Measurements from ENCODE around the gene TRIM2. TPM values are rescaled to one million over a fixed set of nuclear protein-coding genes. Genes with fewer than 3 reads are reported as not detected.

TRIM2 gene
- total RNA-seq, 2 experiments from 2014 or later, result 1.7 to 2.9 TPM

GRCh38 chr4:153170407-153170806 lies 33.8 kb upstream of the TRIM2 start:
- Mint-ChIP-seq H3K9me3 (no peaks in the 10 kb centered on the region), H3K27me3 (peaks cover 4% of the 10 kb centered on the region), H3K4me3 (no peak overlapping the region), H3K27ac (no peak overlapping the region), H3K36me3 (no peaks in the 10 kb centered on the region), H3K4me1 (ENCODE audit: low read depth) (no peaks in the 10 kb centered on the region)
- ChIA-PET POLR2A (no interaction called here), CTCF (interaction anchor here (0.7 to 1.7 kb wide), 3 partner anchors 11 to 29 kb away, joined by 3 to 6 read pairs (median 4); no protein-coding TSS in a partner anchor)
- no peak for DNase-seq
- intact Hi-C loops (cut with micrococcal nuclease), result no loop called here

- intact Hi-C loops (cut with micrococcal nuclease), result no loop called here
- H3K4me1 Mint-ChIP-seq (ENCODE audit: low read depth), result no peaks in the 10 kb centered on the region
- ChIA-PET POLR2A (no interaction called here), CTCF (no interaction called here)
- H3K27ac Mint-ChIP-seq, result no peak overlapping the region
- H3K27me3 Mint-ChIP-seq, result peaks cover 2% of the 10 kb centered on the region
- H3K36me3 Mint-ChIP-seq, result no peaks in the 10 kb centered on the region
- no peak overlapping the region for H3K4me3 Mint-ChIP-seq
- H3K9me3 Mint-ChIP-seq, result no peaks in the 10 kb centered on the region
- DNase-seq, result no peak
Measured at GRCh38 chr4:153174821-153175567, 29.2 kb upstream of the TRIM2 start.

DNA sequence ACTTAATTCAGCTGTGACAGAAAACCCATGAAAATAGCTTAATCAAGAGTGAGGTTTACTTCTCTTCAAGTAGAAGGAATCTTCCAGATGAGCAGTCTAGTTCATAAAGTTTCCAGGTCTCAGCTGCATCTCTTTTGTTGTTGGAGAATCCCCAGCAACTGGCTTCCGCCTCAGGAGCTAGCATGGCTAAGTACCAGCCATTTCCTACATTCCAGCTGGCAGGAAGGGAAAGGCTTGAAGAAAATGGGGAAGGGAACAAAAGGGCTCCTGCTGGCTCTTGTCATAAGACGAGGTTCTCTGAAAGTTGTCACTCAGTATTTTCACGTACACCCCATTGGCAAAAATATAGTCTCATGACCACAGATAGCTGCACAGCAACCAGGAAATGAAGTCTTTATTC lies 27.3 kb upstream of the TRIM2 start:
- Mint-ChIP-seq H3K9me3 (no peaks in the 10 kb centered on the region), H3K4me3 (no peak overlapping the region), H3K27me3 (no peaks in the 10 kb centered on the region), H3K27ac (no peak overlapping the region), H3K4me1 (ENCODE audit: low read depth) (no peaks in the 10 kb centered on the region), H3K36me3 (no peaks in the 10 kb centered on the region)
- CTCF ChIA-PET, result no interaction called here
- intact Hi-C loops (cut with micrococcal nuclease), result no loop called here
- no peak for DNase-seq
- POLR2A ChIA-PET, result no interaction called here

GRCh38 chr4:153177841-153178240 lies 26.4 kb upstream of the TRIM2 start:
- no peaks in the 10 kb centered on the region for H3K4me1 Mint-ChIP-seq (ENCODE audit: low read depth)
- H3K36me3 Mint-ChIP-seq, result no peaks in the 10 kb centered on the region
- no peak overlapping the region for H3K4me3 Mint-ChIP-seq
- no peaks in the 10 kb centered on the region for H3K27me3 Mint-ChIP-seq
- DNase-seq, result no peak
- no peaks in the 10 kb centered on the region for H3K9me3 Mint-ChIP-seq
- ChIA-PET POLR2A (no interaction called here), CTCF (no interaction called here)
- intact Hi-C loops (cut with micrococcal nuclease), result no loop called here
- H3K27ac Mint-ChIP-seq, result no peak overlapping the region

DNA sequence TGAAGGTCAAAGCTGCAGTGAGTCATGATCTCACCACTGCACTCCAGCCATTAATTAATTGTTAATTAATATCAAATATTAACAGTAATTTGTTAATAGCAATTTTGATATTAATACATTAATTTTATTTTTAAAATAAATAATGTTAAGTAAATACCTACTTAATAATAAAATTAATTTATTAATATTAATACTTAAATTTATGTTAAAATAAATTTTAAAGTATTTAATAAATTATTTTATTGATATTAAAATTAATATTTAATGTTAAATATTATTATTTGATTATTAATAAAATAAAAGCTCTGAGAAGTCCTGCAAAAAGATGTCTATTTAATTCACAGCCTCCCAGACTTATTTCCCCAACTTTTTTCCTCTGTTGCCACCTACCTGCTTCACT lies 25.1 kb upstream of the TRIM2 start:
- intact Hi-C loops (cut with micrococcal nuclease), result no loop called here
- Mint-ChIP-seq H3K4me1 (ENCODE audit: low read depth) (peaks cover 1% of the 10 kb centered on the region), H3K36me3 (no peaks in the 10 kb centered on the region), H3K27ac (no peak overlapping the region), H3K9me3 (no peaks in the 10 kb centered on the region), H3K27me3 (no peaks in the 10 kb centered on the region), H3K4me3 (no peak overlapping the region)
- POLR2A ChIA-PET, result no interaction called here
- DNase-seq, result no peak
- CTCF ChIA-PET, result interaction anchor here (0.7 to 1.5 kb wide), 3 partner anchors 23 to 139 kb away, joined by 3 to 4 read pairs (median 3); no protein-coding TSS in a partner anchor

GRCh38 chr4:153181293-153181692 lies 22.9 kb upstream of the TRIM2 start:
- H3K4me3 Mint-ChIP-seq, result no peak overlapping the region
- H3K9me3 Mint-ChIP-seq, result no peaks in the 10 kb centered on the region
- no peak for DNase-seq
- H3K36me3 Mint-ChIP-seq, result no peaks in the 10 kb centered on the region
- ChIA-PET CTCF (no interaction called here), POLR2A (no interaction called here)
- peaks cover 2% of the 10 kb centered on the region for H3K4me1 Mint-ChIP-seq (ENCODE audit: low read depth)
- intact Hi-C loops (cut with micrococcal nuclease), result no loop called here
- H3K27ac Mint-ChIP-seq, result no peak overlapping the region
- no peaks in the 10 kb centered on the region for H3K27me3 Mint-ChIP-seq

- Mint-ChIP-seq H3K9me3 (no peaks in the 10 kb centered on the region), H3K4me1 (ENCODE audit: low read depth) (peaks cover 2% of the 10 kb centered on the region), H3K36me3 (no peaks in the 10 kb centered on the region), H3K27ac (no peak overlapping the region), H3K4me3 (no peak overlapping the region), H3K27me3 (no peaks in the 10 kb centered on the region)
- intact Hi-C loops (cut with micrococcal nuclease), result no loop called here
- DNase-seq, result no peak
- POLR2A ChIA-PET, result no interaction called here
- CTCF ChIA-PET, result no interaction called here
Measured at GRCh38 chr4:153181700-153182099, 22.5 kb upstream of the TRIM2 start.

DNA sequence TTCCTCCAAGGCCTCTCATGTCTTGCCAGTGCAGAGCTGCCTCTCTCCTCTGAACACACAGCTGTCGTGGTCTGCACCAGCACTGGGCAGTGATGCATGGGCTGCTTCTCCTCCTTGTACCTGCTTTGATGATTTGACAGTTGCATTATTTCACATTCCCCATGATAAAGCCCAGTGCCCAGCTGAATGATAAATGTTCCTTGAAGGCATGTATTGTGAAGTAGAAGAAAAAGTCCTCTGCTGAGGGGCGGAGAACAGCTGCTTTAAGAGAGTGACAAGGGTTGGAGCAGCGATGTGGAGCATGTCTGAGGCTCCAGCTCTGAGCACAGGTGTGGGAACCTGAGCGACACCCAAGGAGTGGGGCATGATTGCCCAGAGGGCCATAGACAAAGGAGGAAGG lies 21.1 kb upstream of the TRIM2 start:
- POLR2A ChIA-PET, result no interaction called here

GRCh38 chr4:153185331-153185852 lies 18.9 kb upstream of the TRIM2 start:
- Mint-ChIP-seq H3K4me3 (no peak overlapping the region), H3K27ac (no peak overlapping the region), H3K4me1 (ENCODE audit: low read depth) (peaks cover 2% of the 10 kb centered on the region), H3K27me3 (no peaks in the 10 kb centered on the region), H3K9me3 (no peaks in the 10 kb centered on the region), H3K36me3 (no peaks in the 10 kb centered on the region)
- ChIA-PET CTCF (no interaction called here), POLR2A (no interaction called here)
- intact Hi-C loops (cut with micrococcal nuclease), result no loop called here
- no peak for DNase-seq

More for the DNA sequence above, 21.1 kb upstream of the TRIM2 start:
- CTCF ChIA-PET, result interaction anchor here (1.1 to 1.4 kb wide), 2 partner anchors 16 to 135 kb away, joined by 3 read pairs; no protein-coding TSS in a partner anchor
- Mint-ChIP-seq H3K27me3 (no peaks in the 10 kb centered on the region), H3K4me1 (ENCODE audit: low read depth) (peaks cover 2% of the 10 kb centered on the region), H3K4me3 (no peak overlapping the region), H3K36me3 (no peaks in the 10 kb centered on the region), H3K9me3 (no peaks in the 10 kb centered on the region), H3K27ac (no peak overlapping the region)
- DNase-seq, result no peak
- intact Hi-C loops (cut with micrococcal nuclease), result no loop called here

DNA sequence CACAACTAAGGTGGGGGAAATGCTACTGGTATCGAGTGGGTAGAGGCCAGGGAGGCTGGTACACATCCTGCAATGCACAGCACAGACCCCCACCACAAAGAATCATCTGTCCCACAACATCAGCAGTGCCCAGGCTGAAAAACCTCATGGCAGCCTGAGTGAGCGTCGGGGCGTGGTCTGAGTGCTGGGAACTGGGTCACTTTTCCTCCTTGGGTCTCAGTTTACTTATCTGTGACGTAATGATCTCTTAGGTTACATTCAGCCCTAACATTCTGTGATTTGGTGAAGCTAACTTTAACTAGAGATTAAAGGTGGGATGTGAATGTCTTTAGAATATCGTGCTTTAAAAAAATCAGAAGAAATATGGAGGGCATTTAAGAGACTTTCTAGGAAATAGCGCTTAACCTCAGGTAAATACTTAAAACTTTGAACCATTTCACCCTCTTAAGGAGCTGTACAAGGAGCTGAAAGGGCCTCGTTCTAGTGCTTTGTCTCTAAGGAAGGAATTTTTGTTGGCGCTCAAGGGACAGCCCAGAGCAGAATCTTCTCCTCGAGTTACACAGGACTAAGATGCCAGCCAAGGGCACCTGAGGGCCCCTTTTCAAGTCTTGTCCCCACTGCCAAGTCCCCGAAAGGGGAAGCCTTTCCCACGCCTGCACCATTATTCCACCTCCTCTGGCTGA lies 18.1 kb upstream of the TRIM2 start:
- intact Hi-C loops (cut with micrococcal nuclease), result no loop called here
- ChIA-PET POLR2A (no interaction called here), CTCF (interaction anchor here (0.6 kb wide), 1 partner anchor 178 kb away, joined by 3 read pairs; no protein-coding TSS in a partner anchor)
- Mint-ChIP-seq H3K9me3 (no peaks in the 10 kb centered on the region), H3K27me3 (no peaks in the 10 kb centered on the region), H3K36me3 (no peaks in the 10 kb centered on the region), H3K4me3 (no peak overlapping the region), H3K4me1 (ENCODE audit: low read depth) (peaks cover 2% of the 10 kb centered on the region), H3K27ac (no peak overlapping the region)
- no peak for DNase-seq

DNA sequence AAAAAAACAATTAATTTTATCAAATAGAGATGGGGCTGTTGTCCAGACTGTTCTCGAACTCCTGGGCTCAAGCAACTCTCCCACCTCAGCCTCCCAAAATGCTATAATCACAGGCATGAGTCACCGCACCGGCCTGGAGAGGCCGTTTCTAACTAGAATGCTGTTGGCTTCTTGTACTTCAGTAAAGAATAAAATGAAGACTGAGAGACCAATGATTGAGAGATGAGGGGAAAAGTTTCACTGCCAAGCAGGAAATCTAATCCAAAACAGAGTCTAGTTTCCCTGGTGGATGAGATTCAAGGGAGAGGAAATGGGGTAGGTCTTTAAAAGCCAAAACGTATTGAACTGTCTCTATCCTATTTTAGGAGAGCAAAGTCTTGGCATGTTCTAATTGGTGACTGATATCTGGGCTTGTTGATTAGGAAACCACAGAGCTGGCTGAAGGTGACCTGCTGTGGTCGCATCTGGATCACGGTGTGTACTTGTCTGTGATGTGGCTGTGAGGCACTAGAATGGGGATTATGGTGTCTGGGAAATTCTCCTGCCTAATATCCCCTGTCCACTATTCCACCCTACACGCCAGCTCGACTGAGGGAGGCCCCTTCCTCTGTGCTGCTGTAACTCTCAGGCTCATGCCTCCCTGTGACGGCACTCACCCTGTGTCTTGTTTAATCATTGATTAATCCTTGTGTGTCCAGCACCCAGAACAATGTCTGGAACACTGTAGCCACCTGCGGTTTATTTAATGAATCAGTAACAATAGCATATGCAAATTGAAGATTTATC lies 15.0 kb upstream of the TRIM2 start:
- no peak for DNase-seq
- Mint-ChIP-seq H3K9me3 (no peaks in the 10 kb centered on the region), H3K36me3 (no peaks in the 10 kb centered on the region), H3K4me1 (ENCODE audit: low read depth) (no peaks in the 10 kb centered on the region), H3K4me3 (no peak overlapping the region), H3K27ac (no peak overlapping the region), H3K27me3 (no peaks in the 10 kb centered on the region)
- POLR2A ChIA-PET, result no interaction called here
- CTCF ChIA-PET, result no interaction called here
- intact Hi-C loops (cut with micrococcal nuclease), result no loop called here

DNA sequence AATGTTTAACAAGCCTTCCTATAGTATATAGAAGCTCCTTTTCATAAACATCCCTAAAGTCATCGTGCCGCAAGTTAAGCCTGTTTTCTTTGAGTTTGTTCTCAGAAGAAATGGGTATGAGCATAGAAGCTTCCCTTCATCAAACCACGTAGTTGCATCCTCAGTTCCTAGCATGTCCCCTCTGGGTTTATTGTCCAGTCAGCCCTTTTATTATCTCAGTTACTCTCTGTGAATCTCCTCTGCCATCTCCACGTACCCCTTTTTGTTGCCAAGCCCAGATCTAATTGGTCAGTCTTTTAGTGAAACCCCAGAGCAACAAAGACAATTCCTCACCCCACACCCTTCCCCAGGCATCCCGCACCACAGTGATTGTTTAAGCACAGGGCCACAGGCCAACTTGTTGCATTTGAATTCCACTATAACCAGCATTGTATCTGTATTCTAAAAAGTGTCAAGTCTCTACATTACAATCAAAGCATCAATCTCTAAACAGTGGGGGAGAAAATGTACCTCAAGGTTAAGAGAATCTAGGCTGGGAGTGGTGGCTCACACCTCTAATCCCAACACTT lies 12.4 kb upstream of the TRIM2 start:
- Mint-ChIP-seq H3K4me3 (no peak overlapping the region), H3K27ac (no peak overlapping the region), H3K9me3 (no peaks in the 10 kb centered on the region), H3K27me3 (no peaks in the 10 kb centered on the region), H3K36me3 (no peaks in the 10 kb centered on the region), H3K4me1 (ENCODE audit: low read depth) (no peaks in the 10 kb centered on the region)
- no peak for DNase-seq
- ChIA-PET CTCF (interaction anchor here (0.8 to 1.3 kb wide), 2 partner anchors 9 to 35 kb away, joined by 3 read pairs; no protein-coding TSS in a partner anchor), POLR2A (no interaction called here)
- intact Hi-C loops (cut with micrococcal nuclease), result no loop called here

Data from activated CD4-positive, alpha-beta memory T cell treated with anti-CD3 and anti-CD28 coated beads for 36 hours (primary cell).